Activated naive CD8-positive, alpha-beta T cell treated with anti-CD3 and anti-CD28 coated beads, Interleukin-2, amount 10 ng/mL, durations not matched to agents 7 days and 5 days (primary cell): ENCODE results near the gene OGFOD2. TPM values are rescaled to one million over a fixed set of nuclear protein-coding genes. Genes with fewer than 3 reads are reported as not detected.

Experiments used
- ATAC-seq: fragments of 150-1000 bp; cut with Tn5 transposase; one replicate; pipeline ENCODE4 v1.10.0; 2021; ENCODE audit warnings: low read depth, moderate library complexity
- POLR2A ChIA-PET: fragments of 350-600 bp; sonication (Branson Sonifier 250); formaldehyde crosslinking; loops from one replicate; lab custom pipeline; 2021; ENCODE audit warnings: antibody characterized with exemption; lab: Charles Lee
- DNase-seq: peaks from one replicate; pipeline ENCODE4 v3.0.0; 2021
- H3K27ac Mint-ChIP-seq: one replicate; pipeline ENCODE4 v1.8.0; 2022; ENCODE audit warnings: mild to moderate bottlenecking, mixed read lengths
- H3K27me3 Mint-ChIP-seq: one replicate; pipeline ENCODE4 v1.8.0; 2022; ENCODE audit warnings: mild to moderate bottlenecking, moderate library complexity, mixed read lengths
- H3K36me3 Mint-ChIP-seq: one replicate; pipeline ENCODE4 v1.8.0; 2021; ENCODE audit warnings: mild to moderate bottlenecking, mixed read lengths
- H3K4me1 Mint-ChIP-seq: one replicate; pipeline ENCODE4 v1.8.0; 2021; ENCODE audit warnings: mixed read lengths
- H3K4me3 Mint-ChIP-seq: one replicate; pipeline ENCODE4 v1.8.0; 2022; ENCODE audit warnings: mild to moderate bottlenecking, moderate library complexity, mixed read lengths
- H3K9me3 Mint-ChIP-seq: one replicate; pipeline ENCODE4 v1.8.0; 2021; ENCODE audit warnings: mixed read lengths
- total RNA-seq, 2 experiments: library from RNA; stranded (reverse); gene quantifications; one replicate each; pipeline ENCODE4 v1.2.3, GENCODE V29; 2021

Gene OGFOD2
- total RNA-seq, 2 experiments from 2014 or later, result 33.8 to 35.5 TPM

DNA sequence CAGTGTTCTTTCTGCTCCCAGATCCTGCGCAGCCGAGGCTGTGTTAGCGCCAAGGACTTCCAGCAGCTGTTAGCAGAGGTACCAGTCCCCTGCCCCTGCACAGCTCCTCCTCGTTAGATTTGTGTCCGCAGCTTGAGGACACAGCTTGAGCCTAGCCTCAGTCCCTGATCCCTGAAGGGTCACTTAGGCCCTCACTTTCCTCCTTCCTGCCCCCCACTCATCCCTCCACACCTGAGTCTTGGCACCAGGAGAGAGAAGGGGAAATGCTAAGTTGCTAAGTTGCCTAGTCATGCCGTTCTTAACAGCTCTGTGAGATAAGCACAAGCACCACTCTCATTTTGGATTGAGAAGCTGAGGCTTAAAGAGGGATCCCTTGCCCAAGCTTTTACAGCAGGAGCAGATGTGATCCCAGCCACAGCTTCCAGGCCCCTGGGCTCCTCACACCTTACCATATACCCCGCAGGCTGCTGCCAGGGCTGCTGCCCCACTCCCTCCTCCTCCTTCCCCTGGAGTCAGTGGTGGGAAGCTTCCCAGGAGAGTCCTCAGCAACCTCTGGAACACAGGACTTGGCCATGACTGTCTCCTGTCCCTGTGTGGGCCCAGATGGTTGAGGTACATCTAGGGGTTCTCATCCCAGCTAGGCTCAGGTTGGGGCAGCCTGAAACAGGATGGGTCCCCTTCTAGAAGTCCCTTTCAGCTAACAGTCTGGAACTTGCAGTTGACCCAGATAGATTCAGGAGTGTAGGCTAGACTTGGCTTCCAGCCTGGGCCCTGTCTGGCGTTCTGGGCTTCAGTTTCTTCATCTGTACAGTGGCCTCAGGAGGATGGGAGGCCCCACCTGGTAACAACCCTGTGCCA is 975 bp downstream of the OGFOD2 start:
- no peak for ATAC-seq
- peaks cover 18% of the 10 kb centered on the region for H3K4me1 Mint-ChIP-seq
- peak overlapping the region; percentile 98 for H3K27ac Mint-ChIP-seq
- H3K36me3 Mint-ChIP-seq, result peaks cover 1% of the 10 kb centered on the region
- H3K27me3 Mint-ChIP-seq, result no peaks in the 10 kb centered on the region
- POLR2A ChIA-PET, result interaction anchor here (0.5 to 3.5 kb wide), 12 partner anchors 10 to 262 kb away, joined by 3 to 42 read pairs (median 4); partner anchors contain the start of genes ABCB9, MPHOSPH9 and MTRFR
- H3K9me3 Mint-ChIP-seq, result no peaks in the 10 kb centered on the region
- no peak for DNase-seq
- peak overlapping the region; percentile 94 for H3K4me3 Mint-ChIP-seq

DNA sequence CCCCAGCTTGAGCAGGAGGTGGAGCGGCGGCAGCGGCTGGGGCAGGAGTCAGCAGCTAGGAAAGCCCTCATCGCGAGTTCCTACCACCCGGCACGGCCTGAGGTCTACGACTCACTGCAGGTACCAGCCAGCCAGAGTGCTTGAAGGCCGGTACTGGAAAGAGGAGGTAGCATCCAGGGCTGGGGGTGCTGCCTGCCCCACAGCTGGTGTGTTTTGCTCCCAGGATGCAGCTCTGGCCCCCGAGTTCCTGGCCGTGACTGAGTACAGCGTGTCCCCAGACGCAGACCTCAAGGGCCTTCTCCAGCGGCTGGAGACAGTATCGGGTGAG is 1.6 kb downstream of the OGFOD2 start:
- no peaks in the 10 kb centered on the region for H3K9me3 Mint-ChIP-seq
- POLR2A ChIA-PET, result interaction anchor here (2.8 to 3.5 kb wide), 3 partner anchors 10 to 256 kb away, joined by 18 to 42 read pairs (median 23); partner anchors contain the start of genes ABCB9, MPHOSPH9 and MTRFR
- H3K36me3 Mint-ChIP-seq, result peaks cover 4% of the 10 kb centered on the region
- DNase-seq, result no peak
- no peak overlapping the region for H3K27ac Mint-ChIP-seq
- H3K27me3 Mint-ChIP-seq, result no peaks in the 10 kb centered on the region
- H3K4me3 Mint-ChIP-seq, result peak overlapping the region; percentile 94
- H3K4me1 Mint-ChIP-seq, result peaks cover 20% of the 10 kb centered on the region
- no peak for ATAC-seq

DNA sequence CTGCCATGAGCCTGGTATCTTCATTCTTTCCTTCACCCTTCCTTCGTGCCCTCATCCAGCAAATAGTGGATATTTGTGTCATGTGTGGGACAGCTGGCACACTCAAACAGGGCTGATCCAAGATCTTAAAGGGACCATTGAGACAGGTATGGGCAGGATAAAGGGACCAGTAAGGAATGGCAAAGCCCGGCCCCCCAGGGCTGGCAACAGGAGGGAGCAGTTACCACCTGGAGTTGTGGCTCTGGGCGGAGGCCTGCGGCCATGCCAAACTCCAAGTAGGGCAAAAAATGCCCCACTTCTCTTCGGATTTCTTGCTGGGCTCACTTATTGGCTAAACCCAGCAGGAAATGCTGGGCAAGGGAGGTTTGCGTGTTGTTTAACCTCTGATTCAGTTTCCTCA is 2.1 kb downstream of the OGFOD2 start:
- POLR2A ChIA-PET, result interaction anchor here (3.4 to 3.5 kb wide), 2 partner anchors 98 to 255 kb away, joined by 18 to 42 read pairs; partner anchors contain the start of genes MPHOSPH9 and MTRFR
- no peaks in the 10 kb centered on the region for H3K27me3 Mint-ChIP-seq
- H3K9me3 Mint-ChIP-seq, result no peaks in the 10 kb centered on the region
- H3K4me1 Mint-ChIP-seq, result peaks cover 24% of the 10 kb centered on the region
- H3K36me3 Mint-ChIP-seq, result peaks cover 5% of the 10 kb centered on the region
- DNase-seq (no peak), ATAC-seq (no peak)
- H3K4me3 Mint-ChIP-seq, result peak overlapping the region; percentile 16
- peak overlapping the region; percentile 25 for H3K27ac Mint-ChIP-seq

DNA sequence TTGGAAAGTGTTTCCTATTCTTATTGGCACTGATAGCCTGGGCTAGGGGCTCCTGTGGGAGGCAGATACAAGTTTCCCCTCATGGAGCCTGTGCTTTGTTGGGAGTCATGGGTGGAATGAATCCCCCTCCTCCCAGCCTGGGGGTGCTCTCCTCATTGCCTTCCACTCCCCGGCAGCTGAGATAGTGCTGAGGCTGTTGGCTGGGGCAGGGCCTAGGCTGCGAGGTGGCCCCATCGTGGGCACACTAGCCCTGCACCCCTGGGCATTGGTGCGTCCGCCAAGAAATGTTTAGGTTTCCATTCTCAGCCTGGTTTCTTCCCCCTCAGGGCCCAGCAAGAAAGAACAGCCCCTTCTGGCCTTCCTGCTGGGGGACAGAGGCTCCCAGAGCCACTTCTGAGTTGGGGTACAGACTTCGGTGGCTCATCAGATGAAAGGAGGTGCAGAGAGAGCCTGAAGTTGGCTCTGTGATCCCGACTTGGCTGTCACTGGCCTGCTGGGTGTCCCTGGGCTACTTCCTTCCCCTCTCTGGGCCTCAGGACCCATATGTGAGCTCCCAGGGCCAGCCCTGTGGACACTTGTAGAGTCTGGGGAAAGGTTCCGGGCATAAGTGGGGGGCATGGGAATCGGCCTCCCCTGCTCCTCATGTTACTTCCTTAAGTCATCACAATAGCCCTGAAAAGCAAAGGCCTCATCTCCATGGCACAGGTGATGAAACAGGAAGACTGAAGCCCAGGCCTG is 2.8 kb downstream of the OGFOD2 start:
- POLR2A ChIA-PET, result interaction anchor here (0.7 to 2.9 kb wide), 2 partner anchors 141 to 255 kb away, joined by 3 to 14 read pairs; partner anchors contain the start of genes MPHOSPH9 and MTRFR
- peak overlapping the region; percentile 25 for H3K27ac Mint-ChIP-seq
- ATAC-seq (no peak), DNase-seq (no peak)
- H3K9me3 Mint-ChIP-seq, result no peaks in the 10 kb centered on the region
- peaks cover 5% of the 10 kb centered on the region for H3K36me3 Mint-ChIP-seq
- H3K27me3 Mint-ChIP-seq, result no peaks in the 10 kb centered on the region
- peaks cover 29% of the 10 kb centered on the region for H3K4me1 Mint-ChIP-seq
- no peak overlapping the region for H3K4me3 Mint-ChIP-seq

DNA sequence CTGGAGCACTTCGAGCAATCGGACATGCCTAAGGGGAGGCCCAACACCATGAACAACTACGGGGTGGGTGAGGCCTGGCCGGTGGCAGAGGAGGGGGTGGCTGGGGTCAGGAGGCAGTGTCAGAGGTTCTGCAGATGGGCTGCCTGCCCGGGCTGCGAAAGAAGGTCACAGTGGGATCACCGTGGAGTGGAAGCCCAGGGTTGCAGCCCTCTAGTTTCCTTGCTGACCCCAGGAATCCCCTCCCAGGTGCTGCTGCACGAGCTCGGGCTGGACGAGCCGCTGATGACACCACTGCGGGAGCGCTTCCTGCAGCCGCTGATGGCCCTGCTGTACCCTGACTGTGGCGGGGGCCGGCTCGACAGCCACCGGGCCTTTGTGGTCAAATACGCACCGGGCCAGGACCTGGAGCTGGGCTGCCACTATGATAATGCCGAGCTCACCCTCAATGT is 3.5 kb downstream of the OGFOD2 start:
- Mint-ChIP-seq H3K4me3 (no peak overlapping the region), H3K27ac (no peak overlapping the region), H3K9me3 (no peaks in the 10 kb centered on the region), H3K36me3 (peaks cover 5% of the 10 kb centered on the region), H3K27me3 (no peaks in the 10 kb centered on the region), H3K4me1 (peaks cover 36% of the 10 kb centered on the region)
- DNase-seq (peak; percentile 31), ATAC-seq (no peak)
- POLR2A ChIA-PET, result interaction anchor here (0.7 to 2.9 kb wide), 4 partner anchors 12 to 255 kb away, joined by 3 to 14 read pairs (median 8); partner anchors contain the start of genes ABCB9, MPHOSPH9 and MTRFR

DNA sequence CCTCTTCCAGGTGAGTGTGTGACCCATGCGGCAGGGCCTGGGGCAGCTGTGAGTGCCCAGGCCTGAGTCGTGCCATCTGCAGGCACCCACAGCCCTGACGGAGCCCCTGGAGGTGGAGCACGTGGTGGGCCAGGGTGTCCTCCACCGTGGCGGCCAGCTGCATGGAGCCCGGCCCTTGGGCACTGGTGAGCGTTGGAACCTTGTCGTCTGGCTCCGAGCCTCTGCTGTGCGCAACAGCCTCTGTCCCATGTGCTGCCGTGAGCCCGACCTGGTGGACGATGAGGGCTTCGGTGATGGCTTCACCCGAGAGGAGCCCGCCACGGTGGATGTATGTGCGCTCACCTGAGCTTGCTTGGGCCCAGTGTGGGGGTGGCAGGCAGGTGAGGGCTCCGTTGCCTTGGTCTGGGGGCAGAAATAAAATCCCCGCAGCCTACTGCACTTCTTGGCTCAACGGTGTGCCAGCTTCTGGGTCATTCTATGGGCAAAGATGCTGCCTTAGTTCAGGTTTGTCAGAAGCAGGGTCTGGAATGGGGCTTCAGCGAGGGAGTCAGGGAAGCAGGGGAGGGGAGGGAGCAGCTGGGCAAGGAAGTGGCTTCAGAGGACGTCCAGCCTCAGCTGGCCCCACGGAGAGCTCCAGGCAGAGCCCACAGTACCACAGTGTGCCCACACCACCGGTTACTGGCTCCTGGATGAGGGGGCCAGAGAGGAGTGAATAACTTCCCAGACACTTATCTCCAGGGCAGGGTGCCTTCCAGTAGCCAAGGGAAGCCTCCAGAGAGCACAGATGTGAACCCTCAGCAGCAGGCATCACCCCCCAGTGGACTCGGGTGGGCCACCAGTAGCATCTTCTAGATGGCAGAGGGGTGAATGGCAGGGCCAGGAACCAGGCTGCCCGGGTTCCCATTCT is 4.2 kb downstream of the OGFOD2 start:
- Mint-ChIP-seq H3K9me3 (no peaks in the 10 kb centered on the region), H3K4me1 (peaks cover 40% of the 10 kb centered on the region), H3K4me3 (peak overlapping the region; percentile 93), H3K36me3 (peaks cover 5% of the 10 kb centered on the region), H3K27me3 (no peaks in the 10 kb centered on the region), H3K27ac (peak overlapping the region; percentile 88)
- DNase-seq (peak; percentile 35), ATAC-seq (no peak)
- POLR2A ChIA-PET, result interaction anchor here (0.7 to 2.9 kb wide), 6 partner anchors 12 to 386 kb away, joined by 3 to 14 read pairs (median 5); partner anchors contain the start of genes ABCB9, MPHOSPH9, MTRFR and SBNO1

DNA sequence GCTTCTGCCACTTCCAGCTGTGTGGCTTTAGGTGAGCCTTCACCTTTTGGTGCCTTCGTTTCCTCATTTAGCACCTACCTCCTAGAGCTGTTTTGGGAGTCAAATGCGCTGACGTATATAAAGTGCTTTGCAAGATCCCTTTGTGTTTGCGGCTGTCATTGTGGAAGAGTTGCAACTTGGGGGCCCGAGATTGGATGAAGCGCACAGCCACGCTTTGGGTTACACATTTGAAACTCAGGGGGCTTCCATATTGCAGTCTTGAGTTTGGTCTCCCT is 4.8 kb downstream of the OGFOD2 start:
- peaks cover 5% of the 10 kb centered on the region for H3K36me3 Mint-ChIP-seq
- ATAC-seq (no peak), DNase-seq (no peak)
- no peaks in the 10 kb centered on the region for H3K9me3 Mint-ChIP-seq
- no peaks in the 10 kb centered on the region for H3K27me3 Mint-ChIP-seq
- POLR2A ChIA-PET, result interaction anchor here (0.7 to 2.9 kb wide), 6 partner anchors 13 to 385 kb away, joined by 3 to 14 read pairs (median 5); partner anchors contain the start of genes ABCB9, MPHOSPH9, MTRFR and SBNO1
- H3K4me1 Mint-ChIP-seq, result peaks cover 42% of the 10 kb centered on the region
- H3K27ac Mint-ChIP-seq, result peak overlapping the region; percentile 88
- H3K4me3 Mint-ChIP-seq, result peak overlapping the region; percentile 93

DNA sequence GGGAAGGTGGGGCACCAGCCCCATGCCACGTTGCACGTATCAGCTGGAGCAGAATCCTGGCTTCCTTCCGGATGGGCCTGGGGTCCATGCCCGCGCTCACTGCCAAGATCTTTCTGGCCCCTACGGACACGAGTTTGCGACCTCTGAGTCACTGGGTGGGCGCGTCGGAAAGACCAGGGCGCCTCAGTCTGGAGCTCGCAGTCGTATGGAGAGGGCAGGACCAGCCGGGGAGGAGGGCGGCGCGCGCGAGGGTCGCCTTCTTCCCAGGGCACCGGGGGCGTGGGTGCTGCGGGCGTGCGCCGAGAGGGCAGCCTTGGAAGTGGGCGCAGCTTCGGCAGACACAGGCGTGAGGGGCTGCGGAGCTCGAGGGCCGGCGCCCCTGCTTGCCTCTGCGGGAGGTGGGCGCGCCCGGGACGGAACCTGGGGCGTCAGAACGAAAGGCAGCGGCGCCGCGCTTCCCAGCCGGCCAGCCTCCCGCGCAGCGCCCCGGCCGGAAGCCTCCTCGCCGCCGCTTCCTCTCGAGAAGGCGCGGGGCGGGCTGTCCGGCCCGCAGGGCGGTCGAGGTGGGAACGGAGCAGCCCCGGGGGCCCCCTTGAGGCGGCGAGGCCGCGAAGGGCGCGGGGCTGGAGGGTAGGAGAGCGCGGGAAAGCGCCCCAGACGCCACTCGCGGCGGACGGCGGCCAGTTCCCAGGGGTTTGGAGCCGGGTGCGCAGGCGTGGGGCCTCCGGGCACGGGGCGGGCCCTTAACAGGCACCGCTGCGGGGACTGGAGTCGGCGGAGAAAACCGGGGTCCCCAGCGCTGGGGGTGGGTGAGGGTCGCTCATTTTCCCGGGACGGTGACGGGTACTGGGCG is 5.4 kb downstream of the OGFOD2 start, which contains the start of gene ARL6IP4:
Gene ARL6IP4 (plus strand): TSS at position 499 of the 853 bp plus-strand sequence. CDS start 459 bp downstream, outside the sequence.
- POLR2A ChIA-PET, result interaction anchor here (0.7 to 2.9 kb wide), 8 partner anchors 14 to 385 kb away, joined by 3 to 14 read pairs (median 5); partner anchors contain the start of genes ABCB9, MPHOSPH9, MTRFR and SBNO1
- Mint-ChIP-seq H3K27me3 (no peaks in the 10 kb centered on the region), H3K4me1 (peaks cover 42% of the 10 kb centered on the region), H3K36me3 (peaks cover 7% of the 10 kb centered on the region), H3K4me3 (peak within 1 kb of the TSS; percentile 93), H3K9me3 (no peaks in the 10 kb centered on the region), H3K27ac (peak within 1 kb of the TSS; percentile 88)
- peak; percentile 78 for ATAC-seq
- peak; percentile 87 for DNase-seq

DNA sequence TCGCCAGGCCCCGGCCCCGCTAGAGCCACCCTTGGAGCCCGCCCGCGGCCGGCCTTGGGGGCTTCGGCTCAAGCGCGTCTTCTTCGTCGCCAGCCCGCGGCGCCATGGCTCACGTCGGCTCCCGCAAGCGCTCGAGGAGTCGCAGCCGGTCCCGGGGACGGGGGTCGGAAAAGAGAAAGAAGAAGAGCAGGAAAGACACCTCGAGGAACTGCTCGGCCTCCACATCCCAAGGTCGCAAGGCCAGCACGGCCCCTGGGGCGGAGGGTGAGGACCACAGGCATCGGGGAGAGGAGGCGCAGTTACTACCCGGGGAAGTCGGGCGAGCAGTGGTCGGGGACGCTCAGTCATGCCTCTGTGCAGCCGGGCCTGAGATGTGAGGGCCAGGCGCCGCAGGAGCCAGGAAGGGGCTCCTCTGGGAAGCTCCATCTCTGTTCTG is 6.0 kb downstream of the OGFOD2 start:
- no peaks in the 10 kb centered on the region for H3K9me3 Mint-ChIP-seq
- H3K4me3 Mint-ChIP-seq, result peak overlapping the region; percentile 93
- H3K4me1 Mint-ChIP-seq, result peaks cover 38% of the 10 kb centered on the region
- H3K27ac Mint-ChIP-seq, result peak overlapping the region; percentile 84
- POLR2A ChIA-PET, result interaction anchor here (0.9 to 2.6 kb wide), 4 partner anchors 11 to 251 kb away, joined by 3 to 14 read pairs (median 4); no protein-coding TSS in a partner anchor
- ATAC-seq (peak; percentile 10), DNase-seq (no peak)
- peaks cover 7% of the 10 kb centered on the region for H3K36me3 Mint-ChIP-seq
- H3K27me3 Mint-ChIP-seq, result no peaks in the 10 kb centered on the region

DNA sequence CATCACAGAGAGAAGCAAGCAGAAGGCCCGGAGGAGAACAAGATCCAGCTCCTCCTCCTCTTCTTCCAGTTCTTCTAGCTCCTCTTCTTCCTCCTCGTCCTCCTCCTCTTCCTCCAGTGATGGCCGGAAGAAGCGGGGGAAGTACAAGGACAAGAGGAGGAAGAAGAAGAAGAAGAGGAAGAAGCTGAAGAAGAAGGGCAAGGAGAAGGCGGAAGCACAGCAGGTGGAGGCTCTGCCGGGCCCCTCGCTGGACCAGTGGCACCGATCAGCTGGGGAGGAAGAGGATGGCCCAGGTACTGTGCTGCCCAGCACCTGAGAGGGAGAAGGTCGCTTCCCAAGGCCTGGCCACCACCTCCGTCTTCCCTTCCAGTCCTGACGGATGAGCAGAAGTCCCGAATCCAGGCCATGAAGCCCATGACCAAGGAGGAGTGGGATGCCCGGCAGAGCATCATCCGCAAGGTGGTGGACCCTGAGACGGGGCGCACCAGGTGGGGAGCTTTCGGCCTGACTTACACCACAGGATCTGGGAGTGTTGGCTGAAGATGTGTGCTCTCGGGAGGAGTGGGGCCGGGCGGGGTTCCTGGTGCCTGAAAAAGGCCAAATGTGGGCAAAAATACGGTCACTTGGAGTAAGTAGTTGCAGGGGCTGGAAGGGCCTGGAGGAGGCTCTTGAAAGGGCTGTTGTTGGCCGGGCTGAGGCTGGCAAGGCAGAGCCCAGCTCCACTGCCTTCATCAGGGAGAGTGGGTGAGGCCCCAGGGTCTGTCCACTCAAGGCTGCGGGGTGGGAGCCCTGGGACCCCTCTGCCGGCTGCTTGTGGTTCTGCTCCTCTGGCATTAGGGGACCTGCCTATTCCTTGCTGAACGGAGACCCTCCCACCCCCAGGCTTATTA is 6.8 kb downstream of the OGFOD2 start:
- POLR2A ChIA-PET, result interaction anchor here (0.9 to 2.6 kb wide), 4 partner anchors 12 to 251 kb away, joined by 3 to 14 read pairs (median 4); no protein-coding TSS in a partner anchor

More for the DNA sequence above, 6.8 kb downstream of the OGFOD2 start:
- ATAC-seq (no peak), DNase-seq (peak; percentile 35)
- Mint-ChIP-seq H3K4me3 (peak overlapping the region; percentile 93), H3K27me3 (no peaks in the 10 kb centered on the region), H3K4me1 (peaks cover 34% of the 10 kb centered on the region), H3K27ac (peak overlapping the region; percentile 84), H3K9me3 (no peaks in the 10 kb centered on the region), H3K36me3 (peaks cover 7% of the 10 kb centered on the region)
